Esophagus squamous epithelium (tissue), 5 donors: ENCODE results near the gene GFRA1. TPM values are rescaled to one million over a fixed set of nuclear protein-coding genes. Genes with fewer than 3 reads are reported as not detected.

ENCODE experiments used
- DNase-seq: peaks from one replicate; lab custom pipeline; 2025; lab: John Stamatoyannopoulos, UW
- H3K27ac ChIP-seq, 4 donors: fragments of 200-600 bp; sonication (generic); one replicate each; pipeline ENCODE4 v1.5.1; 2016 to 2019; ENCODE audit warnings: mild to moderate bottlenecking in 1 of 4
- H3K27me3 ChIP-seq, 4 donors: fragments of 200-600 bp; sonication (generic); 1 replicate in 3 of 4; 2 replicates in 1 of 4; pipeline versions ENCODE4 v1.5.1 to v1.6.0; 2017 to 2021; ENCODE audit warnings: antibody characterized with exemption in 1 of 4
- H3K36me3 ChIP-seq, 3 donors: fragments of 200-600 bp; sonication (generic); one replicate each; pipeline ENCODE4 v1.5.1; 2016 to 2019
- H3K4me1 ChIP-seq, 3 donors: fragments of 200-600 bp; sonication (generic); one replicate each; pipeline ENCODE4 v1.5.1; 2017 to 2019
- H3K4me3 ChIP-seq, 4 donors: fragments of 200-600 bp; sonication (generic); 1 replicate in 3 of 4; 2 replicates in 1 of 4; pipeline ENCODE4 v1.5.1; 2016 to 2019; ENCODE audit warnings: mild to moderate bottlenecking in 2 of 4, moderate library complexity in 1 of 4
- H3K9me3 ChIP-seq, 3 donors: fragments of 200-600 bp; sonication (generic); one replicate each; pipeline ENCODE4 v1.5.1; 2016 to 2019
- CTCF ChIP-seq, 6 experiments: fragments of 450-650 bp in 4 of 6; fragments of 200-600 bp in 2 of 6; sonication (generic) in 2 of 6; IDR thresholded peaks; one replicate each; pipeline ENCODE4 v1.5.1; 2016 to 2019; ENCODE audit warnings: antibody characterized with exemption in 6 of 6, mild to moderate bottlenecking in 4 of 6, moderate library complexity in 4 of 6
- POLR2A ChIP-seq, 4 donors: fragments of 450-650 bp; IDR thresholded peaks; one replicate each; pipeline ENCODE4 v1.6.1; 2017; ENCODE audit warnings: antibody characterized with exemption in 4 of 4, mild to moderate bottlenecking in 4 of 4, moderate library complexity in 3 of 4
- WGBS, 2 donors: methylation state at CpG; one replicate each; pipeline ENCODE4 v1.1.5; 2018; 5-methylcytosine and 5-hydroxymethylcytosine counted together
- intact Hi-C: fragments of 100-400 bp; cut with DNase I; formaldehyde crosslinking; loops from one replicate; pipeline ENCODE4 v1.15.0; 2022
- total RNA-seq, 4 donors: library from RNA; depleted of rRNA; stranded (reverse); fragments of >200 nt; gene quantifications; one replicate each; pipeline ENCODE4 v1.1.0, GENCODE V29; 2016
- donor health status: DM: yes; HTN: yes; CAD: no.

Gene GFRA1
- total RNA-seq, 4 donors from 2014 or later: 1.0 to 79.9 (median 4.2) TPM

GRCh38 chr10:116207690-116208089 is 65.3 kb downstream of the GFRA1 start:
- Histone ChIP-seq H3K27me3 (no peaks in the 10 kb centered on the region), H3K36me3 (no peaks in the 10 kb centered on the region), H3K4me1 (no peaks in the 10 kb centered on the region), H3K27ac (no peak overlapping the region), H3K4me3 (no peak overlapping the region), H3K9me3 (no peaks in the 10 kb centered on the region)
- WGBS, 2 donors: 84 to 85% methylated on average over 7 of the region's 7 CpGs
- intact Hi-C loops: no loop called here
- no peak for DNase-seq
- no peak for TF ChIP-seq POLR2A (IDR thresholded peaks at IDR 0.05)
- TF ChIP-seq CTCF (IDR thresholded peaks at IDR 0.05): no peak

- no peaks in the 10 kb centered on the region for H3K9me3 ChIP-seq
- no peak for TF ChIP-seq CTCF (IDR thresholded peaks at IDR 0.05)
- TF ChIP-seq POLR2A (IDR thresholded peaks at IDR 0.05): no peak
- intact Hi-C loops: no loop called here
- H3K4me1 ChIP-seq: no peaks in the 10 kb centered on the region
- H3K27me3 ChIP-seq: no peaks in the 10 kb centered on the region
- DNase-seq: no peak
- no peaks in the 10 kb centered on the region for H3K36me3 ChIP-seq
- 81% methylated on average over 4 of the region's 4 CpGs for WGBS, 2 donors
- H3K4me3 ChIP-seq: no peak overlapping the region
- H3K27ac ChIP-seq: no peak overlapping the region
These were observed 69.3 kb downstream of the GFRA1 start for GRCh38 chr10:116203661-116204060.

- no peaks in the 10 kb centered on the region for H3K36me3 ChIP-seq
- intact Hi-C loops: no loop called here
- WGBS, 2 donors: 80 to 93% methylated on average over 6 to 7 of the region's 7 CpGs
These were observed 71.2 kb downstream of the GFRA1 start for GRCh38 chr10:116201670-116202430.

GRCh38 chr10:116201011-116201410 is 72.0 kb downstream of the GFRA1 start:
- H3K27me3 ChIP-seq: no peaks in the 10 kb centered on the region
- H3K4me1 ChIP-seq: no peaks in the 10 kb centered on the region
- no peak for DNase-seq
- no peak overlapping the region for H3K4me3 ChIP-seq
- H3K27ac ChIP-seq: no peak overlapping the region
- intact Hi-C loops: no loop called here
- no peaks in the 10 kb centered on the region for H3K9me3 ChIP-seq
- no peaks in the 10 kb centered on the region for H3K36me3 ChIP-seq
- TF ChIP-seq POLR2A (IDR thresholded peaks at IDR 0.05) (no peak), CTCF (IDR thresholded peaks at IDR 0.05) (no peak)

More at GRCh38 chr10:116201670-116202430, 71.2 kb downstream of the GFRA1 start:
- no peak overlapping the region for H3K4me3 ChIP-seq
- no peaks in the 10 kb centered on the region for H3K4me1 ChIP-seq
- no peaks in the 10 kb centered on the region for H3K9me3 ChIP-seq
- H3K27ac ChIP-seq: no peak overlapping the region
- no peak for DNase-seq
- H3K27me3 ChIP-seq: no peaks in the 10 kb centered on the region
- TF ChIP-seq POLR2A (IDR thresholded peaks at IDR 0.05) (no peak), CTCF (IDR thresholded peaks at IDR 0.05) (no peak)

- intact Hi-C loops: no loop called here
- Histone ChIP-seq H3K36me3 (no peaks in the 10 kb centered on the region), H3K9me3 (peaks cover 0 to 11% (median 0%) of the 10 kb centered on the region in 3 donors), H3K27me3 (no peaks in the 10 kb centered on the region), H3K27ac (no peak overlapping the region), H3K4me1 (no peaks in the 10 kb centered on the region), H3K4me3 (no peak overlapping the region)
- no peak for DNase-seq
- no peak for TF ChIP-seq POLR2A (IDR thresholded peaks at IDR 0.05)
- no peak for TF ChIP-seq CTCF (IDR thresholded peaks at IDR 0.05)
- WGBS, 2 donors: 35 to 57% methylated on average over 4 of the region's 4 CpGs
These were observed 74.3 kb downstream of the GFRA1 start for GRCh38 chr10:116198676-116199035.
